GM18951 (cell line): Measurements from ENCODE around the gene WARS2.

Experiments used
- POLR2A ChIP-seq: IDR thresholded peaks from 4 replicates; pipeline ENCODE4 v1.6.1; 2011; ENCODE audit warnings: mild to moderate bottlenecking; ENCODE audit not compliant: insufficient read length, insufficient read depth; ENCODE audit errors: extremely low read depth
- in situ Hi-C: fragments of 300-500 bp; cut with MboI; formaldehyde crosslinking; loops from one replicate; pipeline ENCODE4 v1.12.0; 2022; ENCODE audit warnings: low sequenced_read_pairs, mixed read lengths, inconsistent platforms; ENCODE audit not compliant: unreplicated experiment

Gene WARS2

GRCh38 chr1:119116725-119117124 is 23.7 kb downstream of the WARS2 start:
- TF ChIP-seq POLR2A: no peak

GRCh38 chr1:119115736-119116135 is 24.7 kb downstream of the WARS2 start:
- no peak for TF ChIP-seq POLR2A
- in situ Hi-C loops: no loop called here

More at GRCh38 chr1:119116725-119117124, 23.7 kb downstream of the WARS2 start:
- in situ Hi-C loops: no loop called here

GRCh38 chr1:119115311-119115710 is 25.1 kb downstream of the WARS2 start:
- in situ Hi-C loops: no loop called here
- TF ChIP-seq POLR2A: no peak

GRCh38 chr1:119114786-119115185 is 25.7 kb downstream of the WARS2 start:
- in situ Hi-C loops: no loop called here
- TF ChIP-seq POLR2A: no peak

- in situ Hi-C loops: no loop called here
- TF ChIP-seq POLR2A: no peak
Measured at GRCh38 chr1:119112791-119113190, 27.7 kb downstream of the WARS2 start.

- no peak for TF ChIP-seq POLR2A
- in situ Hi-C loops: no loop called here
Measured at GRCh38 chr1:119112244-119112643, 28.2 kb downstream of the WARS2 start.

- TF ChIP-seq POLR2A: no peak
- in situ Hi-C loops: no loop called here
Measured at GRCh38 chr1:119108988-119109387, 31.5 kb downstream of the WARS2 start.

GRCh38 chr1:119103764-119104163 is 36.7 kb downstream of the WARS2 start:
- in situ Hi-C loops: no loop called here
- no peak for TF ChIP-seq POLR2A

GRCh38 chr1:119102051-119102450 is 38.4 kb downstream of the WARS2 start:
- in situ Hi-C loops: no loop called here

GRCh38 chr1:119101563-119101962 is 38.9 kb downstream of the WARS2 start:
- TF ChIP-seq POLR2A: no peak
- in situ Hi-C loops: no loop called here

More at GRCh38 chr1:119102051-119102450, 38.4 kb downstream of the WARS2 start:
- no peak for TF ChIP-seq POLR2A

- no peak for TF ChIP-seq POLR2A
- in situ Hi-C loops: no loop called here
Measured at GRCh38 chr1:119099775-119100174, 40.7 kb downstream of the WARS2 start.

- TF ChIP-seq POLR2A: no peak
- in situ Hi-C loops: no loop called here
Measured at GRCh38 chr1:119097380-119097779, 43.1 kb downstream of the WARS2 start.

- no peak for TF ChIP-seq POLR2A
- in situ Hi-C loops: no loop called here
Measured at GRCh38 chr1:119093721-119094120, 46.7 kb downstream of the WARS2 start.

- TF ChIP-seq POLR2A: no peak
- in situ Hi-C loops: no loop called here
Measured at GRCh38 chr1:119091618-119092017, 48.8 kb downstream of the WARS2 start.

GRCh38 chr1:119090250-119090649 is 50.2 kb downstream of the WARS2 start:
- TF ChIP-seq POLR2A: no peak
- in situ Hi-C loops: no loop called here
